H1 (cell line): ENCODE data around the gene SNX2. TPM values are rescaled to one million over a fixed set of nuclear protein-coding genes. Genes with fewer than 3 reads are reported as not detected.

ENCODE experiments used
- CTCF ChIA-PET: fragments of 300-600 bp; sonication (Branson Sonifier 250); formaldehyde crosslinking; loops from one replicate; lab custom pipeline; 2021; ENCODE audit not compliant: partially characterized antibody; lab: Charles Lee
- POLR2A ChIA-PET: fragments of 300-600 bp; sonication (Branson Sonifier 250); formaldehyde crosslinking; loops from one replicate; lab custom pipeline; 2021; ENCODE audit warnings: inconsistent platforms; ENCODE audit not compliant: partially characterized antibody; lab: Charles Lee
- DNase-seq, 2 experiments: peaks; one replicate each; pipeline versions ENCODE4 v3.0.0 to v3.0.0-alpha.2; 2010 to 2022; ENCODE audit warnings: low spot score in 2 of 2, low read depth in 1 of 2, mixed read lengths in 1 of 2
- FAIRE-seq: peaks from 2 replicates; lab custom pipeline; 2011; peaks lifted over from hg19 to GRCh38; lab: Jason Lieb, UNC
- H2AFZ ChIP-seq: 2 replicates; pipeline ENCODE4 v1.8.1; 2012; ENCODE audit warnings: low read length, inconsistent platforms
- H2AK5ac ChIP-seq: 2 replicates; pipeline ENCODE4 v1.6.1; 2013; ENCODE audit warnings: low read depth, low read length
- H2BK120ac ChIP-seq: replicated peaks from 2 replicates; pipeline ENCODE3; 2013; ENCODE audit warnings: low read depth, low read length, inconsistent platforms
- H2BK12ac ChIP-seq: 2 replicates; pipeline ENCODE4 v1.6.1; 2013; ENCODE audit warnings: low read depth, low read length
- H2BK15ac ChIP-seq: 2 replicates; pipeline ENCODE4 v1.6.1; 2013; ENCODE audit warnings: low read length
- H2BK20ac ChIP-seq: 2 replicates; pipeline ENCODE4 v1.6.1; 2013; ENCODE audit warnings: low read length
- H2BK5ac ChIP-seq: 2 replicates; pipeline ENCODE4 v1.6.1; 2013; ENCODE audit warnings: low read depth, low read length
- H3K14ac ChIP-seq: 2 replicates; pipeline ENCODE4 v1.6.1; 2013; ENCODE audit warnings: inconsistent platforms; ENCODE audit not compliant: insufficient read length
- H3K18ac ChIP-seq: 2 replicates; pipeline ENCODE4 v1.6.1; 2013; ENCODE audit warnings: low read length; ENCODE audit errors: extremely low read depth
- H3K23ac ChIP-seq: 2 replicates; pipeline ENCODE4 v1.6.1; 2013; ENCODE audit warnings: inconsistent platforms; ENCODE audit not compliant: insufficient read length
- H3K23me2 ChIP-seq: 2 replicates; pipeline ENCODE4 v1.6.1; 2013; ENCODE audit warnings: low read depth, low read length
- H3K27ac ChIP-seq: 2 replicates; pipeline ENCODE4 v1.6.1; 2011; ENCODE audit warnings: low read depth, low read length, inconsistent platforms
- H3K27me3 ChIP-seq, 4 experiments: replicated peaks in 1 of 4; 1 replicate in 1 of 4; 2 replicates in 3 of 4; pipeline versions ENCODE4 v1.6.1 to v1.8.1; 2011 to 2013; ENCODE audit warnings: low read length in 3 of 4, mild to moderate bottlenecking in 3 of 4, inconsistent platforms in 2 of 4, mixed read lengths in 2 of 4, moderate library complexity in 1 of 4; ENCODE audit not compliant: control insufficient read depth in 3 of 4, insufficient read depth in 3 of 4; ENCODE audit errors: extremely low read depth in 1 of 4
- H3K36me3 ChIP-seq, 4 experiments: 2 replicates each; pipeline versions ENCODE4 v1.6.1 to v1.8.1; 2011 to 2013; ENCODE audit warnings: mild to moderate bottlenecking in 4 of 4, low read length in 3 of 4, moderate library complexity in 2 of 4, control low read depth in 1 of 4, inconsistent platforms in 1 of 4; ENCODE audit not compliant: insufficient read depth in 4 of 4, control insufficient read depth in 2 of 4
- H3K4ac ChIP-seq: replicated peaks from 2 replicates; pipeline ENCODE3; 2013; ENCODE audit warnings: low read length, low read depth, mixed read lengths, inconsistent platforms; ENCODE audit not compliant: insufficient read length
- H3K4me1 ChIP-seq, 4 experiments: replicated peaks in 1 of 4; 1 replicate in 1 of 4; 2 replicates in 3 of 4; pipeline versions ENCODE4 v1.6.1 to v1.8.1; 2011 to 2013; ENCODE audit warnings: low read length in 3 of 4, inconsistent platforms in 2 of 4, mixed read lengths in 1 of 4; ENCODE audit not compliant: insufficient read depth in 4 of 4, control insufficient read depth in 3 of 4
- H3K4me2 ChIP-seq, 2 experiments: 2 replicates each; pipeline versions ENCODE4 v1.6.1 to v1.8.1; 2011 to 2013; ENCODE audit warnings: low read depth in 2 of 2, low read length in 2 of 2, control low read depth in 1 of 2, inconsistent platforms in 1 of 2, mild to moderate bottlenecking in 1 of 2; ENCODE audit not compliant: insufficient read depth in 1 of 2
- H3K4me3 ChIP-seq, 4 experiments: fragments of 200-600, 300-600 bp in 1 of 4; sonication (generic), shearing (Covaris generic), sonication (Bioruptor Twin) in 1 of 4; 2 replicates each; pipeline versions ENCODE4 v1.5.1 to v1.8.1; 2011 to 2016; ENCODE audit warnings: low read length in 4 of 4, low read depth in 3 of 4, control low read depth in 2 of 4, inconsistent platforms in 2 of 4, mild to moderate bottlenecking in 2 of 4, mixed read lengths in 1 of 4, moderate library complexity in 1 of 4; ENCODE audit not compliant: insufficient read depth in 2 of 4; ENCODE audit errors: extremely low read depth in 1 of 4
- H3K56ac ChIP-seq: replicated peaks from 2 replicates; pipeline ENCODE3; 2013; ENCODE audit warnings: low read depth, mild to moderate bottlenecking, mixed read lengths, low read length, inconsistent platforms; ENCODE audit not compliant: insufficient read length
- H3K79me1 ChIP-seq: 2 replicates; pipeline ENCODE4 v1.6.1; 2013; ENCODE audit warnings: low read depth, low read length, control low read depth
- H3K79me2 ChIP-seq, 2 experiments: 2 replicates each; pipeline versions ENCODE4 v1.6.1 to v1.8.1; 2012 to 2013; ENCODE audit warnings: low read length in 2 of 2, mild to moderate bottlenecking in 2 of 2, inconsistent platforms in 1 of 2; ENCODE audit not compliant: insufficient read depth in 2 of 2, control insufficient read depth in 1 of 2
- H3K9ac ChIP-seq, 4 experiments: replicated peaks in 1 of 4; 1 replicate in 1 of 4; 2 replicates in 3 of 4; pipeline versions ENCODE4 v1.6.1 to v1.8.1; 2011 to 2013; ENCODE audit warnings: low read depth in 3 of 4, low read length in 3 of 4, control low read depth in 2 of 4, mild to moderate bottlenecking in 2 of 4, moderate library complexity in 2 of 4, inconsistent platforms in 1 of 4; ENCODE audit errors: extremely low read depth in 1 of 4
- H3K9me3 ChIP-seq, 2 experiments: 2 replicates each; pipeline versions ENCODE4 v1.6.1 to v1.8.1; 2012 to 2013; ENCODE audit warnings: mild to moderate bottlenecking in 2 of 2, moderate library complexity in 2 of 2, control low read depth in 1 of 2, inconsistent platforms in 1 of 2, low read depth in 1 of 2, low read length in 1 of 2, mixed read lengths in 1 of 2; ENCODE audit not compliant: insufficient read depth in 2 of 2
- H4K20me1 ChIP-seq, 2 experiments: replicated peaks in 1 of 2; 2 replicates each; pipeline versions ENCODE3 to v1.8.1; 2011 to 2013; ENCODE audit warnings: inconsistent platforms in 2 of 2, low read length in 2 of 2, mild to moderate bottlenecking in 1 of 2; ENCODE audit not compliant: insufficient read depth in 2 of 2, control insufficient read depth in 1 of 2
- H4K5ac ChIP-seq: 2 replicates; pipeline ENCODE4 v1.6.1; 2013; ENCODE audit warnings: low read length, low read depth, mixed read lengths, inconsistent platforms; ENCODE audit not compliant: insufficient read length
- H4K8ac ChIP-seq: 2 replicates; pipeline ENCODE4 v1.8.0; 2013; ENCODE audit warnings: mild to moderate bottlenecking, moderate library complexity, low read length, inconsistent platforms; ENCODE audit not compliant: insufficient read depth; ENCODE audit errors: extremely low read depth
- H4K91ac ChIP-seq: replicated peaks from 2 replicates; pipeline ENCODE3; 2013; ENCODE audit warnings: low read length, mixed read lengths, inconsistent platforms; ENCODE audit not compliant: insufficient read length
- CEBPB ChIP-seq: IDR thresholded peaks from 2 replicates; pipeline ENCODE4 v1.6.1; 2012; ENCODE audit warnings: low read depth, low read length
- SAP30 ChIP-seq: fragments of 300-600 bp; sonication (generic); IDR thresholded peaks from 2 replicates; pipeline ENCODE4 v1.7.1; 2012; ENCODE audit warnings: low read length, moderate library complexity, mild to moderate bottlenecking, inconsistent platforms; ENCODE audit not compliant: insufficient read depth, insufficient replicate concordance
- WGBS, 2 experiments: shearing (Covaris generic) in 1 of 2; methylation state at CpG; one replicate each; pipeline versions ENCODE4 v1.1.6 to v1.1.7; 2013 to 2015; ENCODE audit warnings: low lambda C conversion rate in 2 of 2, mixed read lengths in 2 of 2, inconsistent platforms in 1 of 2, low coverage in 1 of 2, missing lambda C conversion rate in 1 of 2; ENCODE audit not compliant: insufficient replicate concordance in 2 of 2, insufficient coverage in 1 of 2, insufficient read length in 1 of 2; ENCODE audit errors: extremely low coverage in 1 of 2, missing lambda C conversion rate in 1 of 2; 5-methylcytosine and 5-hydroxymethylcytosine counted together
- polyA plus RNA-seq, 7 experiments: library from polyadenylated mRNA; depleted of rRNA in 3 of 7; stranded (reverse) in 5 of 7; unstranded in 2 of 7; fragments of >200 nt in 5 of 7; fragments of 200-250 nt in 2 of 7; gene quantifications; 1 replicate in 5 of 7; 2 replicates in 1 of 7; 4 replicates in 1 of 7; pipeline versions ENCODE4 v1.2.1 to v1.2.3, GENCODE V29; 2011 to 2013; ENCODE audit warnings: missing spikeins in 2 of 7, mixed read lengths in 2 of 7
- total RNA-seq: library from RNA; stranded (reverse); fragmentation: NEBNext Ultra II Directional; extraction: Animal tissue kit (Norgen Biotek cat#: 25700); gene quantifications from 2 replicates; pipeline ENCODE4 v1.2.1, GENCODE V29; 2021

Gene SNX2
- total and polyA plus RNA-seq, 2 of the 8 experiments (the other 6 are each of a cell fraction or from before 2014, with no cell fraction given) = 51.0 to 61.2 TPM

- POLR2A ChIA-PET = no interaction called here
- DNase-seq = no peak
Observed at GRCh38 chr5:122745597-122745996, 29.3 kb upstream of the SNX2 start.

More at GRCh38 chr5:122745597-122745996, 29.3 kb upstream of the SNX2 start:
- peak overlapping the region; percentile 62 for H2AFZ ChIP-seq
- H2AK5ac ChIP-seq = no peak overlapping the region
- no peaks in the 10 kb centered on the region for H3K79me2 ChIP-seq
- no peak overlapping the region for H3K9ac ChIP-seq
- no peak overlapping the region for H4K91ac ChIP-seq
- CTCF ChIA-PET = no interaction called here
- H3K4me3 ChIP-seq = no peak overlapping the region
- no peak overlapping the region for H3K27ac ChIP-seq
- no peak overlapping the region for H3K56ac ChIP-seq
- H3K14ac ChIP-seq = no peak overlapping the region
- H3K23me2 ChIP-seq = no peaks in the 10 kb centered on the region
- FAIRE-seq = no peak
- H2BK15ac ChIP-seq = no peak overlapping the region
- H4K20me1 ChIP-seq = no peaks in the 10 kb centered on the region
- H4K5ac ChIP-seq = no peak overlapping the region
- H3K9me3 ChIP-seq = no peaks in the 10 kb centered on the region
- H2BK120ac ChIP-seq = no peak overlapping the region
- H3K4me2 ChIP-seq = no peak overlapping the region
- H2BK12ac ChIP-seq = no peak overlapping the region
- no peak for TF ChIP-seq CEBPB
- no peak for TF ChIP-seq SAP30
- no peak overlapping the region for H3K18ac ChIP-seq
- no peaks in the 10 kb centered on the region for H3K79me1 ChIP-seq
- H3K36me3 ChIP-seq = no peaks in the 10 kb centered on the region
- no peak overlapping the region for H2BK20ac ChIP-seq
- no peaks in the 10 kb centered on the region for H3K27me3 ChIP-seq
- no peak overlapping the region for H2BK5ac ChIP-seq
- H3K4me1 ChIP-seq = no peaks in the 10 kb centered on the region
- no peak overlapping the region for H3K23ac ChIP-seq
- H3K4ac ChIP-seq = no peak overlapping the region
- H4K8ac ChIP-seq = no peak overlapping the region
- WGBS, 2 experiments = 93% methylated on average over 2 of the region's 2 CpGs; no CpG with 5 or more reads in 1 of the 2 experiments
